ENCODE data around the gene TTLL5.
A peak's percentile ranks its signal among the peaks of the same experiment; 100 is the strongest.

Gene TTLL5

DNA sequence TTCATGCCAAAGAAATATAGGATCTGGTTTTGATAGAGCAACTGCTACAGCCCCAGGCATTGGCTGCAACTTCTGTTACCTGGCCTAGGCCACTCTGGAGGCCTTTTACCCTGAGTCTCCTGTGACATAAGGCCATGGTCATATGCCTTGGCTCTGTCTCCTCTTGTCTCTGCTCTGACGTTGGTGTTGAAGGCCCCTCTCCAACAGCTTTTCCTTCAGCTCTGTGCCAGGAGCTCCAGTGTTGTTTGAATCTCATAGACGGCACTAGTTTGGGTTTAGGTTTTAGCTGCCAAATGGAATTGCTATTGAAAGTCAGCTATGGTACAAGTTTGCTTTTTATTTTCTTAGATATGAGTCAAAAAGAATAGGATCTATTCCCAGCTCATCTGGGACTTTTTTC lies 41.1 kb downstream of the TTLL5 start:
- no peak for DNase-seq

DNA sequence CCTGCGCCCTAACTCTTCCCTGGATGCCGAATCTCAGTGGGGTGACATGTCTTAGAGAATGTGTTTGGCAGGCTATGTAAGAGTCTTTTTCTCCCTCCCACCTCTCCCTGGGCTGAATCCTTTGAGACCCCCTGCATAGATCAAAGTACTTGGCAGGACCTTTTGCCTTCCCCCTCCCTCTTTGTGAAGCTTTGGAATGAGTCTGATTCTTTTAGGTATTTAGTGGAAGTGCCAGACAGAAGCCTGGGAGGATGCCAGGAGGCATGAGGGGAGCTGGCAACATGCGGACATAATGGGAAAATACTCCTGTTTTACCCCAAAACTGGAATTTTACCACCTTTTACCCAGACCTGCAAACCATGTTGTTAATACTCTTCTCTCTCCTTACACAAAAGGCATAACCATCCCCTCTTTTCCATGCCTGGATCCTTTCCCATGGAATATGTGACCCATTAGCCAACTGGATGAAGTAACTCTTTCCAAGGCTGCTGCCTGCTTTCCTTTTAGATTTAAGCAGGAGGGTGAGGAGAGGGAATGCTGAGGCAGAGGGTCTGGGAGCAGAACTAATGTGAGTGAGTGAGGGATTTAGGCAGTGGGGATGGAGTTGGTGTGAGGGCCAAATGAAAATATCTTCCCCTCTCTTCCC lies 41.7 kb downstream of the TTLL5 start:
- no peak for DNase-seq

DNA sequence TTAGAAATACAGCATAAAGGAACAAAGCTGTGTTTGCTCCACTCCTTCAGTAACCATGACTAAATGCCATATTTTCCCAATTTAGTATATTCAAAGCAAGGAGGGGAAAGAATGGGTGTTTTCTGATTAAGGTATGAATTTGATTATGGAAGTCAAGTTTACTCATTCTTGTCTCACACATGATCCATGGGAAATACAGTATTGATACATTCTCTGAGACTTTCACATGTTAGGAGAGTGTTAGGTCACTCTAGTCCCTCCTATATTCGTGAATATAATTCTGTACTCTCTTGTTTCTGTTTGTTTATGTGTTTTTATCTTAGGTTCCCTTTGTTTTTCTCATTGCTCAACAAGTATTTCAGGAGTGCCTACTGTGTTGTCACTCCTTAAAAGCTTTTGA lies 42.4 kb downstream of the TTLL5 start:
- DNase-seq = no peak

DNA sequence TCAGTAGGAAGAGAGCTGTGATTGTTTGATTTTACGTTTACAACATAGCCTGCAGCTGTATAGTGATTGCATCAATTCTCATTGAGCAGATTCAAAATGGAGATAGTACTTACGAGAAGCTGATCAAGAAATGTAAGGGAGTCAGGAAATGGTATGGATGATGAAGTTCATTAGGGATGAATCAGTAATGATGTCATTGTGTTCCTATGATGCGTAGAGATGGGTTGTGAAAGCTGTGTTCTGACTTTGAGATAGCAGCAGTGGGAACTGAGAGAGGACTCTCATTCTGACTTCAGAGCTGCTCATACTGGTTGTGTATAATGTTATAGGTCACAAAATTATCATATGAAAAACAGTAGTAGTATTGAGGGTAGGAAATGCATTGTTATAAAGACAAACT lies 44.0 kb downstream of the TTLL5 start:
- no peak for DNase-seq

DNA sequence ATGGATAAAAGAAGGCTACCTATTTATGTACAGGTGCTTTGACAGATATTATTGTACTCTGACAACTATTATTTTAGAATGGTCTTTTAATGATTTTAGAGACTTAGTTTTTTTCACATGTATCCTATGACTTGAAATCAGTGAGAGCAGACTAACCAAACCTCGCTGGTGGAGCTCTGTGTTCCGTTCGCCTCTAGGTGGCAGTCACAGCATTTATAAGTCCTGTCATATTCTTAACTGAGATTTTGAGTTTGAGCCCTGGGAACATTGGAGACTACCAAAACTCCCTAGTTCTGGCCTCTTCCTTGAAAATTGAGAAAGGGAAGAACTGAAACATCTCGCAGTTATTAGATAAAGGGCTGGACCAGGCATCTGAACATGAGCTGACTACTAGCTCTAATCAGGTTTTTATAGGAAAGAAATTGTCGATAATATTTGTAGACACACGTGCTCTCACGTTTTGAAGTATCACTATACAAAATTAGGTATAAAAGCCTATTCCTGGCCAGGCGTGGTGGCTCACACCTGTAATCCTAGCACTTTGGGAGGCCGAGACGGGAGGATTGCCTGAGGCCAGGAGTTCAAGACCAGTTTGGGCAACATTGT lies 48.3 kb downstream of the TTLL5 start:
- peak; percentile 68 for DNase-seq

DNA sequence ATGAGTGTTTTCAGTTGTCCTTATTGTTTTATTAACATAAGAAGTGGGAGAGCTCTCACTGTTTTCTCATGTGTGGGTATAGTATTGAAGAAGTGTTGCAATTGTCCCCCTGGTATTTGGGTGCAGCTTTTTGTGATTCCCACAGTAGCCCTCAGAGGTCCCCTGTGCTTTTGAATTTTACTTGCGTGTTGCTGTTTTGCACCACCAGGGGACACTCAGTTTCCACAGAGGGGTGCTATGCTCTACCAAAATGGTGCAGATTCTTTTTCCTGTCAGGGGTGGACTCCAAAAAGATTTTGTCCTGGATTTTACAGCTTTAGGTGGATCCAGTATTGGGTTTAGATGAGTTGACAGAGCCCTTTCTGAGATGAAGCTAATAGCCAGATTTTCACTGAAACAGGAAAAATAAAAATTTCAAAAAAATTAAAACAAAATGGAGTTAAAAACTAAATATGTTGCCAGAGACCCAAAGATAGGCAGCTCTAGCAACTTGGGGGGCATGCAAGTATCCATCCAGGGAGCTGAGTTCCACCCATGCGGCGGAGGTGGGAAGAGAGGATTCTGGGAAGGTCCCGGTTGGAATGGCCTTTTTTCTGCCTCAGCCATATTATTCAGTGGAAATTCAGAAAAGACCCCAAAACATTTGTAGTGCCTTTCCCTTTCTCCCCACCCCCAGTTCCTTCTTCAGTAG lies 50.2 kb downstream of the TTLL5 start:
- peak; percentile 10 for DNase-seq

- peak; percentile 44 for DNase-seq
Observed at GRCh38 chr14:75711796-75712211, 50.8 kb downstream of the TTLL5 start.

DNA sequence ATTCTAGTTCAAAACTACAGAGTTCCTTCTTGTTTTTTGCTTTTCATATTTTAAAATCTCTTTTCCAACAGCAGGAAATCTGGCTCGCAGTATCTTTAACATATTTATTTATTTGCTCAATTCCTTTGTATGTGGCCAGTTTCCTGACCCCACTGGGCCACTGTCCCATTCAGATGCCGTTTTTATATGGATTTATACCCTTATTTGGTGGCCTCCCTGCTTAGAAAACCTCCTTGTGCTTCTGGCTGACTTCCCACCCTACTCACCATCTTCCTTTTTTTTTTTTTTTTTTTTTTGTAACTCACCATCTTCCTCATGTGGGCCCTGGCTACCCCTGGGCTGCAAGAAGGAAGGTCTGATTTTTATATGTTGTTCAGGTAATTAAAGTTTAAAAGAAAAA lies 53.9 kb downstream of the TTLL5 start:
- no peak for DNase-seq

GRCh38 chr14:75715926-75716780 lies 55.1 kb downstream of the TTLL5 start:
- DNase-seq = no peak

DNA sequence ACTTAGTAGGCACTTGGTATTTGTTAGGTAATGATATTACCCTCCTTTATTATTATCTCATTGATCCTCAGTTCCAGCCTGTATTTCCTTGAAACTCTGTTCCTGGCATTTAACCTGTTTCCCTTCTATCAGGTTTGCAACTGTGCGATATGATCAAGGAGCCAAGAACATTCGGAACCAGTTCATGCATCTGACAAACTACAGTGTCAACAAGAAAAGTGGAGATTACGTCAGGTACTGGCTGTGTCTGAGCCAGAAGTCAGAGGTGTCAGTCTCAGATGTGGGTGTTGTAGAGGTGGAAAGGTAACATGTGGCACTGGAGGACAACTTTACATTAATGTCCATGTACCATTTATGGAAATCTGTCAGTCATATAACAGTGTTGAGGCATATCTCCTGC lies 56.7 kb downstream of the TTLL5 start:
- no peak for DNase-seq

DNA sequence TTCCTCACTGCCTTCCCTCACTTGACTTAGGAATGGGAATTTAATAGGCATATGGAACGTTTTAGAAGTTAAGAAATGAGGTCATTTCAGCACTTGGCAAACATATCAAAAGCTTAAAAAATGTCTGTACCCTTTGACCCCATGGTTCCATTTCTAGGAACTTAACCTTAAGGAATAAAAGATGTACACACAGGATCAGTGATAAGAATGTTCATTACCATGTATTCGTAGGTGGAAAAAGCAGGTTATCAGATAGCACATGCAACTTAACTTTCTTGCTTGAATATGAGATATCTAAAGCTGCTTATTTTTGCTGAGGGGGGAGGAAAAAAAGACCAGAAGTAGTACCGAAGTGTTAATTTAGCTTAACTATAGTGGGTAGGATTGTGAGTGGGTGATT lies 57.2 kb downstream of the TTLL5 start:
- DNase-seq = no peak

DNA sequence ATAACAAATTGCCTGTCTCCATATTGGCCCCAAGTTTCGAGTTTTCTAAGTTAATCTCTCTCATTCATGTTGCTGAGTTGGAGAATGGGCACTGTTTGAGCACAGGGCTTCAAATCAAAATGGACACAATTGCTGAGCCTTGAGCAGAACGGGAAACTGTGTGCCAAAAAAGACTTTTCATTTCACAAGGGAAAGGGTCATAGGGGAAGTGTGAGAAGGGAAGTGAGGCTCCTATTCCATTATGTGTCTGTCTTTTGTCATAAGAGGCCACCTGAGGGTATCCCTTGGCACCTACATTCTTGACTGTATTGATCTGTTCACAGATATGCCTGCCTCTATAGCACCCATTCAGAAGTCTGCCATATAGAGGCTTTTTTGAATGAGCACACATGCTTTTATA lies 59.1 kb downstream of the TTLL5 start:
- DNase-seq = no peak

DNA sequence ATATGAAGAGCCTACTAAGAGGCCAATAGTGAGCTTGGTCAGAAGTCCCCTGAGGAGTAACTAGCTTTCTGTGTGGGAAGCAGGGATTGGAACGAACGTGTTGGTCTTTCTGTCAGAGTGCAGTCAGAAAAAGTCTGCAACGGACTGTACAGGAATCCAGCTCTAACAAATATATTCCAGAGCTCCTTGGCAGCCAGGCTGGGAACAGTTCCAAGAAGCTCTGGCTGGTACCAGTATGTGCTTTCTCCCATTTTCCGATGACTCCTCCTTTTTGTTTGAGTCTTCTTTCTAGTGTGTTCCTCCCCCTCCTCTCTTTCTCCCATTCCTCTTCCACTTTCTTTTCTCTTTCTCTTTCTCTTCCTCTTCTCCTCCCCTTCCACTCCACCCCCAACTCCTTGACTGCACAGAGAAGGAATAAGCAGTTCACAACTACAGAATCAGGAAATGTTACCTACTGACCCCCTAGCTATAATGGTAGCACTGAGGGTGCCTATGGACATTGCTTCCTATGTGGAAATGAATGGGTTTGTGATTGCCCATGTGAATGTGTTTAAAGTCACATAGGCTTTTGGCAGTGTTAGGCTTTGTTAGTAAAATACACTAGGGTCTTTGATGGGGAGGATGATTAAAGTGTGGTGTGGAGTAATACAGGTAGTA lies 59.9 kb downstream of the TTLL5 start:
- no peak for DNase-seq

DNA sequence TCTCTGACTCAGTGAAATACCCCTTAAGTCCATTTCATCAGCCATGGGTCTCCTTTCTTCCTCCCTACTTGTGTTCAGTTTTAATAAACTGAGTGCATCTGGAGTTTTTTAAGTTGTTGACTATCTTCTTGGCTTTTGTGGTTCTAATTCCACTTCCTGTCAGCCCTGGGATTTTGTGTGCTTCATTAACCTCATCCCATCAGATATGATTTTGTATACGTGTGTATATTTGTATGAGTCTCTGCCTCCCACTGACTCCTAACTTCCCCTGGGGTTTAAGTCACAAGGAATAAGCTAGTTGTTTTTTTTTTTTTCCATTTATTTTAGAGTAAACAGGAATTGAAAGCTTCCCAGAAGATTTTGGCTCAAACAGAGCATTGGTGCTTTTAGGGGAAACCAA lies 62.7 kb downstream of the TTLL5 start:
- DNase-seq = no peak

GRCh38 chr14:75724414-75725204 lies 63.6 kb downstream of the TTLL5 start:
- DNase-seq = no peak

DNA sequence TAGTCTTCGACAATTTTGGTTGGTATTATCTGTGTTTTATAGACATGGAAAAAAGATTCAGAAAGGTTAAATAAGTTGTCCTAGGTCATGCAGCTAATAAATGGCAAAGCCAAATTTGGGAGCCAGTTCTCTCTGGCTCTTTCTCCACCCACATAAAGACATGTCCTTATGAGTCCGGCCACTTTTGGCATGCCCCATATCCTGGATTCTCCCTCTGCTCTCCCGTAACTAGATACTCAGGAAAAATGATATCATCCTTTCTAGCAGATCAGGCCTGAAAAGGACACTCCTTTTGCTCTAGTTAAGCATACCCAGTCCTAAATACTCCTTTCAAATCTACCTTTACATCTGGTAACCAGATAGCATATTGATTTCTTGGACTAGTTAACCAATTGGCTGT lies 64.4 kb downstream of the TTLL5 start:
- no peak for DNase-seq

DNA sequence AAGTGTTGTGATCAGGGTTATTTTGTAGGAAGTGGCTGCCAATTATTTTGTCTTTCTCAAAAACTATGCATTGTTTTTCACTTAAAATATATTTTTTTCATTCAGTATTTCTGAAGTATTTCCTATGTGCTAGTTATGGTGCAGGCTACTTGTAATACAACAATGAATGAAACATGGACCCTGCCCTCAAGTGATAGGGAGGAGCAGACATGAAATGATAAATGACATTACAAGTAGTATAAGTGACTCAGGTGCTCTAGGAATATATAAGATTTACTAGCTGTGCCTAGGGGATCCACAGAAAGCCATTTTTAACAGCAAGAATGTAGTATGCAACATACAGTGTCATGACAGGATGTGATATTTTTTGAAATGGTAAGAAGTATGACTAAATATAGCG lies 65.3 kb downstream of the TTLL5 start:
- DNase-seq = no peak

- DNase-seq = no peak
Observed at GRCh38 chr14:75727124-75727523, 66.1 kb downstream of the TTLL5 start.

DNA sequence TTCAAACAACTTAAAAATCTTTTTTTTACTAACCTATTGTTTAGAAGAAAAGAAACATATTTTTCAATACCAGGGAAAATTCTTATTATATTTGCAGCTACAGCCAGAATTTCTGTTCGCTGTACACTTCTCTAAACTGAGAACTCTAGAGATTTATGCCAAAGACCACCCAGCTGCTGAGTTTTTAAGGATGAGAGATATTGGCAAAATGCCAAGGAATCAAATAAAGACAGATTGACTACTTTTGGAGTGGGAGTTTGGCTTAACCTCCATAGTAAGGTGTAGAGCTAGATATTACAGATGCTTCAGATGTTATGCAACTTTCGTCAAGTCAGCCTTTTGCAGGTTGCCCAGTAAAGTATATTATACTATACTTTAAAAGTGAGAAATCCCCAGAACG lies 71.8 kb downstream of the TTLL5 start:
- DNase-seq = no peak

DNA sequence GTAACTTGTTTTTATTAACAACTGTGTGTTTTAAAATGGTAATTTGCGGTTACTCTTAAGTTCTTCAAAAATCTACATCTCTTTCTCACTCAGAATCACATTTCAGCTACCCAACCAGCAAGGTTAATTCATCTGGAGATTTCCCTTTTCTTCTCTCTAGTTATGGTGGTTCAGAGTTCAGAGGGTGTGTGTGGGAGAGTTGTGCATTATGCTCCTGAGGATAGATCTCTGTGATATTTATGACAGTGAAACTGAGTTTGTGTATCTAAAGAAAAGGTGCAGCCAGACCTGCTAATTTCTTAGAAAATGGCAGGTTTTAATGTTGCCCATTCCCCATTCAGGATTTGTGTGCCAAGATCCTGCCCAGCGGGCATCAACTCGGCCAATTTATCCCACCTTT lies 73.8 kb downstream of the TTLL5 start:
- DNase-seq = no peak

GRCh38 chr14:75736845-75737485 lies 75.9 kb downstream of the TTLL5 start:
- no peak for DNase-seq

GRCh38 chr14:75738192-75738591 lies 77.1 kb downstream of the TTLL5 start:
- DNase-seq = no peak
